Activated naive CD4-positive, alpha-beta T cell treated with anti-CD3 and anti-CD28 coated beads, Interleukin-2, amount 10 ng/mL, durations not matched to agents 7 days and 5 days (primary cell): ENCODE results near the gene FOXO6.

Source experiments
- CTCF ChIA-PET: fragments of 350-600 bp; sonication (Branson Sonifier 250); formaldehyde crosslinking; loops from one replicate; lab custom pipeline; 2021; ENCODE audit warnings: antibody characterized with exemption; lab: Charles Lee
- DNase-seq: peaks from one replicate; pipeline ENCODE4 v3.0.0-alpha.2; 2020
- H3K27ac Mint-ChIP-seq: one replicate; pipeline ENCODE4 v1.8.0; 2021; ENCODE audit warnings: mild to moderate bottlenecking, moderate library complexity, mixed read lengths
- H3K27me3 Mint-ChIP-seq: one replicate; pipeline ENCODE4 v1.8.0; 2021; ENCODE audit warnings: mild to moderate bottlenecking, mixed read lengths
- H3K36me3 Mint-ChIP-seq: one replicate; pipeline ENCODE4 v1.8.0; 2021; ENCODE audit warnings: mixed read lengths
- H3K4me1 Mint-ChIP-seq: one replicate; pipeline ENCODE4 v1.8.0; 2021; ENCODE audit warnings: mixed read lengths
- H3K4me3 Mint-ChIP-seq: one replicate; pipeline ENCODE4 v1.8.0; 2021; ENCODE audit warnings: mild to moderate bottlenecking, moderate library complexity, mixed read lengths
- H3K9me3 Mint-ChIP-seq: one replicate; pipeline ENCODE4 v1.8.0; 2021; ENCODE audit warnings: mixed read lengths

FOXO6 gene

DNA sequence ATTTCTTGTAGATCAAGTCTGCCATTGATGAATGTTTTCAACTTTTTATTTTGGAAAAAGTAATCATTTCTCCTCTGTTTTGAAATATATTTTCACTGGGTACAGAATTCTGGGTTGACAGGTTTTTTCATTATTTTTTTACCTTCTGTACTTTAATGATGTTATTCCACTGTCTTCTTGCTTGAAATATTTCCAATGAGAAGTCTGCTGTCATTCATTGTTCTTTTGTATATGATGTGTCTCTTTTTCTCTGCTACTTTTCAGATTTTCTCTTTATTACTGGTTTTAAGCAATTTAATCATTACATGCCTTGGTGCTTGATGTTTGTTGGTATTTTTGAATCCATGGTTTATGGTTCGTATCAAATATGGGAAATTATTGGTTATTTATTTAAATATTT lies 22.4 kb upstream of the FOXO6 start:
- no peaks in the 10 kb centered on the region for H3K36me3 Mint-ChIP-seq
- DNase-seq: no peak
- H3K4me1 Mint-ChIP-seq: no peaks in the 10 kb centered on the region
- H3K27me3 Mint-ChIP-seq: peaks cover 30% of the 10 kb centered on the region
- H3K27ac Mint-ChIP-seq: no peak overlapping the region
- H3K9me3 Mint-ChIP-seq: peaks cover 3% of the 10 kb centered on the region
- CTCF ChIA-PET: no interaction called here
- H3K4me3 Mint-ChIP-seq: no peak overlapping the region

GRCh38 chr1:41340655-41341364 lies 20.4 kb upstream of the FOXO6 start:
- Mint-ChIP-seq H3K27ac (no peak overlapping the region), H3K9me3 (peaks cover 3% of the 10 kb centered on the region), H3K27me3 (peaks cover 26% of the 10 kb centered on the region), H3K36me3 (no peaks in the 10 kb centered on the region), H3K4me3 (no peak overlapping the region), H3K4me1 (peaks cover 6% of the 10 kb centered on the region)
- no peak for DNase-seq
- CTCF ChIA-PET: no interaction called here

- no peak for DNase-seq
- no peaks in the 10 kb centered on the region for H3K36me3 Mint-ChIP-seq
- no peak overlapping the region for H3K27ac Mint-ChIP-seq
- H3K4me3 Mint-ChIP-seq: no peak overlapping the region
- H3K4me1 Mint-ChIP-seq: peaks cover 6% of the 10 kb centered on the region
- peaks cover 28% of the 10 kb centered on the region for H3K27me3 Mint-ChIP-seq
- peaks cover 3% of the 10 kb centered on the region for H3K9me3 Mint-ChIP-seq
- CTCF ChIA-PET: no interaction called here
These were observed 19.9 kb upstream of the FOXO6 start for GRCh38 chr1:41341365-41341683.

DNA sequence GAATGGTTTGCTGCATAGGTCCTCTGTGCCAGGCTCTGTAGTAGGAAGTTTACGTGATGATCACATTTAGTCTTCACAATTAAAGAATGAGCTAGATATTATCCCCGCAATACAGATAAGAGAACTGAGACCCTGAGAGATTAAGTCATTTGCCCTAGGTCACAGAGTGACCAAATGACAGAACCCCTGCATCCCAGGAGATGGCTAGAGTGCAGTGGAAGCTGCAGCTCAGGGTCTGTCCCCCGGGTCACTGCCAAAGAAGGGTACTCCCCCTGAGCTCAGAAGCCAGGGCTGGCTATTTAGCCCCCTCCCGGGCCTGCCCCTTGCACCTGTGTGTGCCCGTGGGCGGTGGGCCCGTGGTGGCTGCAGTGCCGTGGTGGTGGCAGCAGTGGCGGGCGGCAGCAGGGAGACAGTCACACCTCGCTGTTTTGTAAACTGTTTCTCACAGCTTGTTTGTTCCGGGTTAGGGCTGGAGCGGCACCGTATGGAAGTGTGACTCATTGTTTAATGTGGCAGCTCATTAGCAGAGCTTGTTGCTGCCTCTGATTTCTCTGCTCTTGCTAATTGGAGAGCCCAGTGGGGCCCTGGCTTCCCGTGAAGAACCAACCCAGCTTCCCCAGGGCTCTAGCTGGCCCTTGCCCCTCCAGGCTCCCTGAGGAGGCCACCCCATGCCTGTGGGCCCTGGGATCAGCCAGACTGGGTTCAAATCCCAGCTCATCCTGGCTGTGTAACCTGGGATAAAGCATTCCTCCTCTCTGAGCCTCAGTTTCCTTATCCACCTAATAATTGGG lies 19.3 kb upstream of the FOXO6 start:
- Mint-ChIP-seq H3K36me3 (no peaks in the 10 kb centered on the region), H3K27me3 (peaks cover 26% of the 10 kb centered on the region), H3K4me1 (peaks cover 6% of the 10 kb centered on the region), H3K9me3 (peaks cover 3% of the 10 kb centered on the region), H3K4me3 (no peak overlapping the region), H3K27ac (no peak overlapping the region)
- no peak for DNase-seq
- CTCF ChIA-PET: no interaction called here

DNA sequence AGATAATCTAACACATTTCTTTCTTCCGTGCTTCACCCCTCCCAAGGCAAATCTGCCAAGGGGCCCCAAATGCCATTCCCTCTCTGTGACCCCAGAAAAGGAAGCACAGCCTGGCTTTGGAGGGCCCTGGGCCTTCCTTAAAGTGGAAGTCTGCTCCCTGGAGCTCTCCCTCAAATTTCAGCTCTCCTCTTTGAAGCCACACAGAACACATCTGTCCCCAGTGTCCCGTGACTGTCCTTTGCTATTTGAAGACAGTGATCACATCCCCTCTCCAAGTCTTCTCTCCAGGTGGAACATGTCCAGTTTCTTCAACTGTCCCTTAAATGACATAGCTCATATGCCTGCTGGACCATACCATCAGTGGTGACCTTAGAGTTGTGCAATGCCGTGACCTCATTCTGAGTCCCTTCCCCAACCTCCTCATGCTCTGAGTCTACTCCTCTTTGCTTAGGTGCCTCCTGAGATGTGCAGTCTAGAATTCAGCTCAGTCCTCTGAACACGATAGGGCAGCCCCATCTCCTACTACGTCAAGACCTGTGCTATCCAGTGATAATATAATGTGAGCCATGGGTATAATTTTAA lies 18.4 kb upstream of the FOXO6 start:
- H3K36me3 Mint-ChIP-seq: no peaks in the 10 kb centered on the region
- H3K4me1 Mint-ChIP-seq: peaks cover 6% of the 10 kb centered on the region
- H3K9me3 Mint-ChIP-seq: peaks cover 3% of the 10 kb centered on the region
- no peak overlapping the region for H3K4me3 Mint-ChIP-seq
- no peak overlapping the region for H3K27ac Mint-ChIP-seq
- DNase-seq: no peak
- CTCF ChIA-PET: no interaction called here
- peaks cover 28% of the 10 kb centered on the region for H3K27me3 Mint-ChIP-seq

- H3K36me3 Mint-ChIP-seq: no peaks in the 10 kb centered on the region
- CTCF ChIA-PET: no interaction called here
- no peak overlapping the region for H3K4me3 Mint-ChIP-seq
- H3K4me1 Mint-ChIP-seq: peaks cover 6% of the 10 kb centered on the region
- H3K9me3 Mint-ChIP-seq: no peaks in the 10 kb centered on the region
- H3K27me3 Mint-ChIP-seq: peaks cover 31% of the 10 kb centered on the region
- no peak for DNase-seq
- no peak overlapping the region for H3K27ac Mint-ChIP-seq
These were observed 17.2 kb upstream of the FOXO6 start for GRCh38 chr1:41343790-41344699.

- Mint-ChIP-seq H3K9me3 (no peaks in the 10 kb centered on the region), H3K27ac (no peak overlapping the region), H3K4me3 (no peak overlapping the region), H3K27me3 (peaks cover 30% of the 10 kb centered on the region), H3K36me3 (no peaks in the 10 kb centered on the region), H3K4me1 (peaks cover 6% of the 10 kb centered on the region)
- CTCF ChIA-PET: no interaction called here
- DNase-seq: no peak
These were observed 16.5 kb upstream of the FOXO6 start for GRCh38 chr1:41344708-41345159.

- Mint-ChIP-seq H3K36me3 (no peaks in the 10 kb centered on the region), H3K9me3 (no peaks in the 10 kb centered on the region), H3K4me1 (peaks cover 6% of the 10 kb centered on the region), H3K27me3 (peaks cover 29% of the 10 kb centered on the region), H3K27ac (no peak overlapping the region), H3K4me3 (no peak overlapping the region)
- CTCF ChIA-PET: no interaction called here
- DNase-seq: no peak
These were observed 15.7 kb upstream of the FOXO6 start for GRCh38 chr1:41345434-41346075.

- CTCF ChIA-PET: no interaction called here
- Mint-ChIP-seq H3K36me3 (no peaks in the 10 kb centered on the region), H3K27ac (no peak overlapping the region), H3K27me3 (peaks cover 27% of the 10 kb centered on the region), H3K4me1 (peaks cover 6% of the 10 kb centered on the region), H3K4me3 (no peak overlapping the region), H3K9me3 (no peaks in the 10 kb centered on the region)
- no peak for DNase-seq
These were observed 14.0 kb upstream of the FOXO6 start for GRCh38 chr1:41347276-41347675.

DNA sequence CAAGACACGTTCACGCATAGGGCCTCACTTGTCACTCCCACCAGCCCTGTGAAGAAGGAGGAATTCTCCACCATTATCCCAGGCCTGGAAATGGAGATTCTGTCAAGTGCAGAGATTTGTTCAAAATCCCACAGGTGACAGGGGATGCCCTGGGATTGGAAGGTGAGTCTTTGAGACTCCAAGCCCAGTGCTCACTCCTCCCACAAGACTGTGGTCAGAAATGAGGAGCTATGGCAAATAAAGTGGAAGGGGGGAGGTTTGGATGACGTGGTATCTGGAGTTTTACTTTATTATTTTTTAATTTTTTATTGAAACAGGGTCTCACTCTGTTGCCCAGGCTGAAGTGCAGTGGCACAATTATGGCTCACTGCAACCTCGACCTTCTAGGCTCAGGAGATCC lies 12.8 kb upstream of the FOXO6 start:
- Mint-ChIP-seq H3K36me3 (no peaks in the 10 kb centered on the region), H3K27me3 (peaks cover 21% of the 10 kb centered on the region), H3K27ac (no peak overlapping the region), H3K4me1 (peaks cover 6% of the 10 kb centered on the region), H3K4me3 (no peak overlapping the region), H3K9me3 (no peaks in the 10 kb centered on the region)
- DNase-seq: no peak
- CTCF ChIA-PET: no interaction called here

DNA sequence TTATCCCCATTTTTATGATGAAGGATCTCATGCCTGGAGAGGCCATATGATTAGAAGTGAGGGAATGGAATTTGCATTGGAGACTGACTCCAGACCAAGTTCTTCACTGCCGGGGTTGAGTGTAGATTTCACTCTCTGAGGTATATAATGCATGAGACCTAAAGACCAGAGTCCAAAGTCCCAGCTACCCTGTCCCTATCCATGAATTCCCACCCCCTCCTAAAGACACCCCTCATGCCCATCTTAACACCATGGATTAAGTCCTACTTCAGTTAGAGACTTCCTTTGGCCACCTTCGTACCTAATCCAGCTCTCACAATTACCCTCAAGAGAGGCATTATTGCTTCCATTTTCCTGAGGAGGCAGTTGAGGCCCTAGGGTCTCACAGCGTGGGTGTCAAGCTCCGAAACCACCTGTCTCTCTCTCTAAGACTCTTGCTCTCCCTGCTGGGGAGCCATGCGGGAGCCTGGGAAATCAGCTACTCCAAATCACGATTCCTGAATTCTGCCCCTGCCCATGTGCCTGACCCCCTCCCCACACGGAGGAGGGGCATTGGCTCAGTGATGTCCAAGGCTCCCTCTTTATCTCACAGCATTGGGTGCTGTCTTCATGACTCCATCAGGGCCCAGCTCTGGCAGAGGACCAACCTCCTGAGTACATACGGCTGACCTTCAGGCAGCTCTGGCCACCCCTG lies 11.7 kb upstream of the FOXO6 start:
- CTCF ChIA-PET: no interaction called here
- no peak overlapping the region for H3K4me3 Mint-ChIP-seq

DNA sequence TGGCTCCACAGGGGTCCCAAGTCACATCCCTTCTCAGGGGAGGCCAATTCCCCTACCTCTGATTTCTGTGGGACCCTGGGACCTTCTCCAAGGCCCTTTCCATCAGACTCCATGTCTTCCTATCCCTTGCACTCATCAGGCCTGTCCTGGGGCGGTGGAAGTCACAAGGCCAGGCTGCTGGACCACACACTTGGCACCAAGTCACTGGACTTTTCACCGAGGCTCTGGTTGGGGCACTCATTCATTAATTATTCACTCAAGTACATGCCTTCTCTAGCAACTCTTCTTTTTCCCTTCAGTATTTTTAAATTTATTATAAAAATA lies 11.2 kb upstream of the FOXO6 start:
- Mint-ChIP-seq H3K36me3 (no peaks in the 10 kb centered on the region), H3K27me3 (peaks cover 21% of the 10 kb centered on the region), H3K4me3 (no peak overlapping the region), H3K27ac (no peak overlapping the region), H3K4me1 (no peaks in the 10 kb centered on the region), H3K9me3 (no peaks in the 10 kb centered on the region)
- no peak for DNase-seq
- CTCF ChIA-PET: no interaction called here

More for the DNA sequence above, 11.7 kb upstream of the FOXO6 start:
- H3K27ac Mint-ChIP-seq: no peak overlapping the region
- H3K36me3 Mint-ChIP-seq: no peaks in the 10 kb centered on the region
- peaks cover 3% of the 10 kb centered on the region for H3K4me1 Mint-ChIP-seq
- H3K9me3 Mint-ChIP-seq: no peaks in the 10 kb centered on the region
- peaks cover 21% of the 10 kb centered on the region for H3K27me3 Mint-ChIP-seq
- no peak for DNase-seq

DNA sequence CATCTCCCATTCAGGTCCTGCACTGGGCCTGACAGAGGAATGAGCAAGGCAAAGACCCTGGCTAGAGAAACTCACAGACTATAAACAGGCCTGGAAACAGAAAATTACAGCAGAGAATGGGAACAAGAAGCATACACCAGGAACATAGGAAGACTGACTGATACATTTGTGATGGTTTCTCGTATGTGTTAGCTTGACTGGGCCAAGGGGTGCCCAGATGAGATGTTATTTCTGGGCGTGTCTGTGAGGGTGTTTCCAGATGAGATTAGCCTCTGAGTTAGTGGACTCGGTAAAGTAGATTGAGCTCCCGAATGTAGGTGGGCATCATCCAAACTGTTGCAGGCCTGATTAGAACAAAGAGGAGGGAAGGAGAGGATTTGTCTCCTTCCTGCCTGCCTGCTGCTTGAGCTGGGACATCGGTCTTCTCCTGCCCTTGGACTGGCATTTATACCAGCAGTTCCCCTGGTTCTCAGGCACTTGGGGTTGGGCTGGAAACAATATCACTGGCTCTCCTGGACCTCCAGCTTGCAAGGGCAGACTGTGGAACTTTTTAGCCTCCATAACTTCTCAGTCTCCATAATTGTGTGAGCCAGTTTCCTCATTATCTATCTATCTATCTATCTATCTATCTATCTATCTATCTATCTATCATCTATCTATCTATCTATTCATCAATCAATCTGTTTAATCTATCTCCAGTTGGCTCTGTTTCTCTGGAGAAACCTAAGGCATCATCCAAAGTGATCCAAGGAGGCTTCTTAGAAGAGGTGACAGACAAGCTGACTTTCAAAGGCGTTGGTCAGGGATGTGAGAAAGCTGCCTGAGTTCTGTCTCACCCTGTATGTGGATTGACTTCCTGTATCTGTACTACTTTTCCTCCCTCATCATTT lies 9.7 kb upstream of the FOXO6 start:
- Mint-ChIP-seq H3K4me3 (no peak overlapping the region), H3K9me3 (no peaks in the 10 kb centered on the region), H3K36me3 (no peaks in the 10 kb centered on the region), H3K27me3 (peaks cover 25% of the 10 kb centered on the region), H3K4me1 (no peaks in the 10 kb centered on the region), H3K27ac (no peak overlapping the region)
- no peak for DNase-seq
- CTCF ChIA-PET: no interaction called here
